ENCODE data around the gene XKR3.

Gene XKR3

GRCh38 chr22:16793831-16794230 is 31.4 kb downstream of the XKR3 start:
- DNase-seq (ENCODE audit: low read depth, low spot score) = no peak
- Histone ChIP-seq H3K9ac (ENCODE audit: insufficient read length, low read depth) (no peak overlapping the region), H3K27me3 (ENCODE audit: insufficient read depth, insufficient read length) (no peaks in the 10 kb centered on the region), H3K4me1 (ENCODE audit: insufficient read depth, insufficient read length) (no peaks in the 10 kb centered on the region), H3K9me3 (ENCODE audit: insufficient read depth, low read length) (no peaks in the 10 kb centered on the region), H3K4me3 (ENCODE audit: insufficient read length, low read depth) (no peak overlapping the region), H3K36me3 (ENCODE audit: insufficient read depth, insufficient read length, low read length) (no peaks in the 10 kb centered on the region)
- TF ChIP-seq YY1 (IDR thresholded peaks at IDR 0.05; ENCODE audit: insufficient read depth, insufficient read length) (no peak), SUZ12 (IDR thresholded peaks at IDR 0.05; ENCODE audit: extremely low read depth, insufficient read depth, insufficient read length) (no peak), ZNF274 (IDR thresholded peaks at IDR 0.05; ENCODE audit: low read depth, low read length) (no peak)

GRCh38 chr22:16789860-16790493 is 35.2 kb downstream of the XKR3 start:
- TF ChIP-seq SUZ12 (IDR thresholded peaks at IDR 0.05; ENCODE audit: extremely low read depth, insufficient read depth, insufficient read length) = no peak
- no peak for TF ChIP-seq YY1 (IDR thresholded peaks at IDR 0.05; ENCODE audit: insufficient read depth, insufficient read length)
- TF ChIP-seq ZNF274 (IDR thresholded peaks at IDR 0.05; ENCODE audit: low read depth, low read length) = no peak
- Histone ChIP-seq H3K36me3 (ENCODE audit: insufficient read depth, insufficient read length, low read length) (no peaks in the 10 kb centered on the region), H3K4me1 (ENCODE audit: insufficient read depth, insufficient read length) (no peaks in the 10 kb centered on the region), H3K9me3 (ENCODE audit: insufficient read depth, low read length) (no peaks in the 10 kb centered on the region), H3K9ac (ENCODE audit: insufficient read length, low read depth) (no peak overlapping the region), H3K27me3 (ENCODE audit: insufficient read depth, insufficient read length) (no peaks in the 10 kb centered on the region), H3K4me3 (ENCODE audit: insufficient read length, low read depth) (no peak overlapping the region)
- DNase-seq (ENCODE audit: low read depth, low spot score) = no peak

GRCh38 chr22:16783930-16784354 is 41.3 kb downstream of the XKR3 start:
- Histone ChIP-seq H3K36me3 (ENCODE audit: insufficient read depth, insufficient read length, low read length) (no peaks in the 10 kb centered on the region), H3K9me3 (ENCODE audit: insufficient read depth, low read length) (no peaks in the 10 kb centered on the region), H3K27me3 (ENCODE audit: insufficient read depth, insufficient read length) (no peaks in the 10 kb centered on the region), H3K4me1 (ENCODE audit: insufficient read depth, insufficient read length) (no peaks in the 10 kb centered on the region), H3K9ac (ENCODE audit: insufficient read length, low read depth) (no peak overlapping the region), H3K4me3 (ENCODE audit: insufficient read length, low read depth) (no peak overlapping the region)
- DNase-seq (ENCODE audit: low read depth, low spot score) = no peak
- TF ChIP-seq ZNF274 (IDR thresholded peaks at IDR 0.05; ENCODE audit: low read depth, low read length) (no peak), SUZ12 (IDR thresholded peaks at IDR 0.05; ENCODE audit: extremely low read depth, insufficient read depth, insufficient read length) (no peak), YY1 (IDR thresholded peaks at IDR 0.05; ENCODE audit: insufficient read depth, insufficient read length) (no peak)

GRCh38 chr22:16783453-16783852 is 41.8 kb downstream of the XKR3 start:
- TF ChIP-seq YY1 (IDR thresholded peaks at IDR 0.05; ENCODE audit: insufficient read depth, insufficient read length) (no peak), SUZ12 (IDR thresholded peaks at IDR 0.05; ENCODE audit: extremely low read depth, insufficient read depth, insufficient read length) (no peak), ZNF274 (IDR thresholded peaks at IDR 0.05; ENCODE audit: low read depth, low read length) (no peak)
- no peak for DNase-seq (ENCODE audit: low read depth, low spot score)
- H3K27me3 ChIP-seq (ENCODE audit: insufficient read depth, insufficient read length) = no peaks in the 10 kb centered on the region
- no peaks in the 10 kb centered on the region for H3K9me3 ChIP-seq (ENCODE audit: insufficient read depth, low read length)
- no peaks in the 10 kb centered on the region for H3K4me1 ChIP-seq (ENCODE audit: insufficient read depth, insufficient read length)
- no peak overlapping the region for H3K9ac ChIP-seq (ENCODE audit: insufficient read length, low read depth)
- H3K36me3 ChIP-seq (ENCODE audit: insufficient read depth, insufficient read length, low read length) = no peaks in the 10 kb centered on the region
- no peak overlapping the region for H3K4me3 ChIP-seq (ENCODE audit: insufficient read length, low read depth)

- TF ChIP-seq SUZ12 (IDR thresholded peaks at IDR 0.05; ENCODE audit: extremely low read depth, insufficient read depth, insufficient read length) (no peak), ZNF274 (IDR thresholded peaks at IDR 0.05; ENCODE audit: low read depth, low read length) (no peak), YY1 (IDR thresholded peaks at IDR 0.05; ENCODE audit: insufficient read depth, insufficient read length) (no peak)
- no peaks in the 10 kb centered on the region for H3K27me3 ChIP-seq (ENCODE audit: insufficient read depth, insufficient read length)
- H3K36me3 ChIP-seq (ENCODE audit: insufficient read depth, insufficient read length, low read length) = no peaks in the 10 kb centered on the region
- no peak overlapping the region for H3K4me3 ChIP-seq (ENCODE audit: insufficient read length, low read depth)
- no peak overlapping the region for H3K9ac ChIP-seq (ENCODE audit: insufficient read length, low read depth)
- no peaks in the 10 kb centered on the region for H3K9me3 ChIP-seq (ENCODE audit: insufficient read depth, low read length)
- H3K4me1 ChIP-seq (ENCODE audit: insufficient read depth, insufficient read length) = no peaks in the 10 kb centered on the region
- DNase-seq (ENCODE audit: low read depth, low spot score) = no peak
Measured at GRCh38 chr22:16781764-16782329, 43.4 kb downstream of the XKR3 start.

- Histone ChIP-seq H3K4me1 (ENCODE audit: insufficient read depth, insufficient read length) (no peaks in the 10 kb centered on the region), H3K9ac (ENCODE audit: insufficient read length, low read depth) (no peak overlapping the region), H3K4me3 (ENCODE audit: insufficient read length, low read depth) (no peak overlapping the region), H3K36me3 (ENCODE audit: insufficient read depth, insufficient read length, low read length) (no peaks in the 10 kb centered on the region), H3K27me3 (ENCODE audit: insufficient read depth, insufficient read length) (no peaks in the 10 kb centered on the region), H3K9me3 (ENCODE audit: insufficient read depth, low read length) (no peaks in the 10 kb centered on the region)
- DNase-seq (ENCODE audit: low read depth, low spot score) = no peak
- no peak for TF ChIP-seq ZNF274 (IDR thresholded peaks at IDR 0.05; ENCODE audit: low read depth, low read length)
- no peak for TF ChIP-seq YY1 (IDR thresholded peaks at IDR 0.05; ENCODE audit: insufficient read depth, insufficient read length)
- no peak for TF ChIP-seq SUZ12 (IDR thresholded peaks at IDR 0.05; ENCODE audit: extremely low read depth, insufficient read depth, insufficient read length)
Measured at GRCh38 chr22:16781074-16781763, 44.0 kb downstream of the XKR3 start.

- no peaks in the 10 kb centered on the region for H3K9me3 ChIP-seq (ENCODE audit: insufficient read depth, low read length)
Measured at GRCh38 chr22:16777284-16777924, 47.8 kb downstream of the XKR3 start.

More at GRCh38 chr22:16777284-16777924, 47.8 kb downstream of the XKR3 start:
- Histone ChIP-seq H3K4me1 (ENCODE audit: insufficient read depth, insufficient read length) (no peaks in the 10 kb centered on the region), H3K9ac (ENCODE audit: insufficient read length, low read depth) (no peak overlapping the region), H3K27me3 (ENCODE audit: insufficient read depth, insufficient read length) (no peaks in the 10 kb centered on the region), H3K4me3 (ENCODE audit: insufficient read length, low read depth) (no peak overlapping the region), H3K36me3 (ENCODE audit: insufficient read depth, insufficient read length, low read length) (no peaks in the 10 kb centered on the region)
- TF ChIP-seq YY1 (IDR thresholded peaks at IDR 0.05; ENCODE audit: insufficient read depth, insufficient read length) (no peak), ZNF274 (IDR thresholded peaks at IDR 0.05; ENCODE audit: low read depth, low read length) (no peak), SUZ12 (IDR thresholded peaks at IDR 0.05; ENCODE audit: extremely low read depth, insufficient read depth, insufficient read length) (no peak)
- no peak for DNase-seq (ENCODE audit: low read depth, low spot score)
